Duodenal mucosa (tissue), 2 donors: ENCODE data around the gene TARDBP.
"Not testable (repeated sequence)": the region's sequence is repeated elsewhere in the genome, so short reads cannot be mapped to it uniquely, and the experiment has no call there.

Source experiments
- H3K27ac ChIP-seq: one replicate; pipeline ENCODE4 v1.7.0; 2013; ENCODE audit warnings: low read depth, low read length
- H3K27me3 ChIP-seq, 2 donors: one replicate each; pipeline ENCODE4 v1.7.0; 2013; ENCODE audit warnings: low read length in 2 of 2, control low read depth in 1 of 2; ENCODE audit not compliant: insufficient read depth in 2 of 2, control insufficient read depth in 1 of 2
- H3K36me3 ChIP-seq, 2 donors: one replicate each; pipeline ENCODE4 v1.7.0; 2013; ENCODE audit warnings: low read length in 2 of 2, control low read depth in 1 of 2; ENCODE audit not compliant: insufficient read depth in 2 of 2, control insufficient read depth in 1 of 2
- H3K4me1 ChIP-seq, 2 donors: one replicate each; pipeline ENCODE4 v1.7.0; 2013; ENCODE audit warnings: low read length in 2 of 2, control low read depth in 1 of 2; ENCODE audit not compliant: insufficient read depth in 2 of 2, control insufficient read depth in 1 of 2
- H3K4me3 ChIP-seq, 2 donors: one replicate each; pipeline ENCODE4 v1.7.0; 2013; ENCODE audit warnings: low read length in 2 of 2, low read depth in 1 of 2
- H3K9ac ChIP-seq, 2 donors: one replicate each; pipeline ENCODE4 v1.7.0; 2013; ENCODE audit warnings: low read length in 2 of 2, low read depth in 1 of 2
- H3K9me3 ChIP-seq, 2 donors: one replicate each; pipeline ENCODE4 v1.7.0; 2013; ENCODE audit warnings: low read length in 2 of 2, control low read depth in 1 of 2; ENCODE audit not compliant: control insufficient read depth in 1 of 2

Gene TARDBP

GRCh38 chr1:11068600-11069473 lies 56.4 kb downstream of the TARDBP start:
- Histone ChIP-seq H3K27me3 (no peaks in the 10 kb centered on the region), H3K9me3 (no peaks in the 10 kb centered on the region), H3K4me3 (no peak overlapping the region), H3K36me3 (peaks cover 32 to 83% of the 10 kb centered on the region in 2 donors), H3K9ac (no peak overlapping the region), H3K27ac (no peak overlapping the region), H3K4me1 (no peaks in the 10 kb centered on the region)

- H3K4me1 ChIP-seq: no peaks in the 10 kb centered on the region
- H3K9ac ChIP-seq: no peak overlapping the region
- peaks cover 35 to 87% of the 10 kb centered on the region in 2 donors for H3K36me3 ChIP-seq
- H3K9me3 ChIP-seq: no peaks in the 10 kb centered on the region
- no peak overlapping the region for H3K4me3 ChIP-seq
- H3K27ac ChIP-seq: no peak overlapping the region
- no peaks in the 10 kb centered on the region for H3K27me3 ChIP-seq
Measured at GRCh38 chr1:11070876-11071275, 58.4 kb downstream of the TARDBP start.

GRCh38 chr1:11071463-11072215 lies 59.2 kb downstream of the TARDBP start:
- H3K9me3 ChIP-seq: no peaks in the 10 kb centered on the region
- no peak overlapping the region for H3K9ac ChIP-seq
- peaks cover 40 to 88% of the 10 kb centered on the region in 2 donors for H3K36me3 ChIP-seq
- no peak overlapping the region for H3K27ac ChIP-seq
- no peaks in the 10 kb centered on the region for H3K4me1 ChIP-seq
- no peaks in the 10 kb centered on the region for H3K27me3 ChIP-seq
- H3K4me3 ChIP-seq: no peak overlapping the region

GRCh38 chr1:11072216-11072917 lies 59.9 kb downstream of the TARDBP start:
- Histone ChIP-seq H3K4me1 (no peaks in the 10 kb centered on the region), H3K27ac (no peak overlapping the region), H3K9ac (no peak overlapping the region), H3K9me3 (no peaks in the 10 kb centered on the region), H3K36me3 (peaks cover 43 to 93% of the 10 kb centered on the region in 2 donors), H3K27me3 (no peaks in the 10 kb centered on the region), H3K4me3 (no peak overlapping the region)

- H3K27me3 ChIP-seq, H3K4me3 ChIP-seq, H3K9ac ChIP-seq, H3K4me1 ChIP-seq, H3K27ac ChIP-seq, H3K9me3 ChIP-seq: not testable (repeated sequence)
- peaks cover 37 to 90% of the 10 kb centered on the region in 2 donors for H3K36me3 ChIP-seq
Measured at GRCh38 chr1:11073398-11073797, 60.9 kb downstream of the TARDBP start.
